Kidney (tissue), 14 donors: ENCODE measurements around the gene COPZ1. TPM values are rescaled to one million over a fixed set of nuclear protein-coding genes. Genes with fewer than 3 reads are reported as not detected.

Experiments used
- DNase-seq, 5 donors: peaks; one replicate each; pipeline ENCODE4 v3.0.0-alpha.2; 2013 to 2020
- FAIRE-seq: peaks from 2 replicates; lab custom pipeline; 2012; peaks lifted over from hg19 to GRCh38; lab: Jason Lieb, UNC
- H3K27ac ChIP-seq, 2 donors: one replicate each; pipeline ENCODE4 v1.7.0; 2013; ENCODE audit warnings: low read depth in 2 of 2, low read length in 2 of 2, inconsistent platforms in 1 of 2
- H3K27me3 ChIP-seq: one replicate; pipeline ENCODE4 v1.7.1; 2013; ENCODE audit warnings: low read length, inconsistent platforms; ENCODE audit not compliant: control insufficient read depth, insufficient read depth
- H3K36me3 ChIP-seq, 3 donors: one replicate each; pipeline versions ENCODE4 v1.7.0 to v1.7.1; 2013; ENCODE audit warnings: low read length in 3 of 3, control low read depth in 1 of 3, inconsistent platforms in 1 of 3; ENCODE audit not compliant: insufficient read depth in 3 of 3, control insufficient read depth in 2 of 3
- H3K4me1 ChIP-seq, 3 donors: one replicate each; pipeline versions ENCODE4 v1.7.0 to v1.7.1; 2013; ENCODE audit warnings: low read length in 3 of 3, inconsistent platforms in 1 of 3, low read depth in 1 of 3; ENCODE audit not compliant: control insufficient read depth in 2 of 3, insufficient read depth in 2 of 3
- H3K4me3 ChIP-seq, 3 donors: one replicate each; pipeline versions ENCODE4 v1.7.0 to v1.8.1; 2013; ENCODE audit warnings: low read length in 3 of 3, control low read depth in 1 of 3, inconsistent platforms in 1 of 3
- H3K9ac ChIP-seq, 3 donors: one replicate each; pipeline versions ENCODE4 v1.7.0 to v1.7.1; 2013; ENCODE audit warnings: low read length in 3 of 3, control low read depth in 1 of 3, inconsistent platforms in 1 of 3
- H3K9me3 ChIP-seq, 3 donors: one replicate each; pipeline versions ENCODE4 v1.7.0 to v1.7.1; 2013; ENCODE audit warnings: low read length in 3 of 3, control low read depth in 1 of 3, inconsistent platforms in 1 of 3; ENCODE audit not compliant: control insufficient read depth in 2 of 3, insufficient read depth in 1 of 3
- intact Hi-C: fragments of 100-400 bp; cut with DNase I; formaldehyde crosslinking; loops from one replicate; pipeline ENCODE4 v1.11.1; 2022
- polyA plus RNA-seq: library from polyadenylated mRNA; stranded (reverse); fragments of 350-450 nt; fragmentation: Illumina TruSeq; extraction: RNeasy Lipid Tissue Mini Kit (QIAGEN cat#74804); gene quantifications from one replicate; pipeline ENCODE4 v1.2.3, GENCODE V29; 2014; ENCODE audit warnings: low read depth, low replicate concordance; ENCODE audit not compliant: insufficient read depth
- total RNA-seq: library from RNA; stranded (reverse); fragmentation: NEBNext Ultra II Directional; extraction: Animal tissue kit (Norgen Biotek cat#: 25700); gene quantifications from one replicate; pipeline ENCODE4 v1.2.1, GENCODE V29; 2021
- TF ChIP-seq, protein P1 (sequence below): IDR thresholded peaks from 3 replicates; pipeline ENCODE4 v1.5.1; 2012; ENCODE audit warnings: mild to moderate bottlenecking, moderate library complexity, borderline replicate concordance; ENCODE audit not compliant: insufficient read depth; ENCODE audit errors: extremely low read depth
- donor health status: control.
- donor health status: control.
- donor health status: control.
- donor health status: control.
- donor health status: control.
- donor health status: DM: yes; HTN: yes; CAD: no.
- donor health status: Normal renal cell carcinoma (clear cell type).

Gene COPZ1
- total and polyA plus RNA-seq, 2 donors from 2014 or later: 141 to 181 TPM

DNA sequence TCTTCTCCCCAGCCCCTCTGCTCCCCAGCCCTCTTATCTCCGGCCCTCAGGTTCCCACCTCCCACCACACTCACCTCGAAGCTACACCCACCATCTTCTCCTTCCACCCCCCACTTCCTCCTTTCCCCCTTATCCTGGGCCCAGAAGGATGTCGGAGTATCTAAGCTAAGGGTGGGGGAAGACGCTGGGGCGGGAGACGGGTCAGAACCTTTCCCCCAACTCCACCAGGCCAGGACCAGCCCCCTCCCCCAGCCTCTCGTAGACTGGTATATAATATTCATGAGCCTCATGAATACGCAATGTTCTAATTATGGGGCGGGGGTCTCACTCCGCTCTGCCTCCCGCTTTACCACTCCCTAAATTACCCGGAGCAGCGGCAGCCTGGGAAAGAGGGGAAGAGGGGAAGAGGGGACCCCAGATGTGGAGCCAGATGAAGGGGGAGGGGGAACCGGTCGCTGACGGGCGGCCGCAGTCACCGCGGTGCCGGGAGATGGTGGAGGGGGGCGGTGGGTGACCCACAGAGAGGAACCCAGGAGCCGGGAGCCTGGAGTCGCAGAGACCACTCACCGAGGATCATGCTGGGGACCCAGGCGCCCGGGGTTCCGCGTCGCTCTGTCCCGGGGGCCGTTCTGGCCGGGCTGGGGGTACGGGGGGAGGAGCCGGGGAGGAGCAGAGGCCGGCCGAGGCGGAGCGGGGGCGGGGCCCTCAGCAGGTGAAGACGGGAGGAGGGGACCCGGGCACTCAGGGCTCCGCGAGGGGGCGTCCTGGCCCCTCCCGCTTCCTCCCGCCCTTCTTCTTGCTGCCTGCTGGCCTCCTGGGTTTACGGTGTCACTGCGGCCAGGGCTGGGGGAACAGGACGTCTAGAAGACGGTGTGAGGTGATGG, 66.0 kb downstream of the COPZ1 start:
- H3K9me3 ChIP-seq: no peaks in the 10 kb centered on the region
- no peaks in the 10 kb centered on the region for H3K27me3 ChIP-seq
- DNase-seq: peak; percentile 69 to 91 (median 83)
- intact Hi-C loops: no loop called here
- FAIRE-seq: no peak
- no peaks in the 10 kb centered on the region for H3K36me3 ChIP-seq
- H3K4me1 ChIP-seq: peaks cover 0 to 14% (median 4%) of the 10 kb centered on the region in 3 donors
- TF ChIP-seq, protein P1, sequence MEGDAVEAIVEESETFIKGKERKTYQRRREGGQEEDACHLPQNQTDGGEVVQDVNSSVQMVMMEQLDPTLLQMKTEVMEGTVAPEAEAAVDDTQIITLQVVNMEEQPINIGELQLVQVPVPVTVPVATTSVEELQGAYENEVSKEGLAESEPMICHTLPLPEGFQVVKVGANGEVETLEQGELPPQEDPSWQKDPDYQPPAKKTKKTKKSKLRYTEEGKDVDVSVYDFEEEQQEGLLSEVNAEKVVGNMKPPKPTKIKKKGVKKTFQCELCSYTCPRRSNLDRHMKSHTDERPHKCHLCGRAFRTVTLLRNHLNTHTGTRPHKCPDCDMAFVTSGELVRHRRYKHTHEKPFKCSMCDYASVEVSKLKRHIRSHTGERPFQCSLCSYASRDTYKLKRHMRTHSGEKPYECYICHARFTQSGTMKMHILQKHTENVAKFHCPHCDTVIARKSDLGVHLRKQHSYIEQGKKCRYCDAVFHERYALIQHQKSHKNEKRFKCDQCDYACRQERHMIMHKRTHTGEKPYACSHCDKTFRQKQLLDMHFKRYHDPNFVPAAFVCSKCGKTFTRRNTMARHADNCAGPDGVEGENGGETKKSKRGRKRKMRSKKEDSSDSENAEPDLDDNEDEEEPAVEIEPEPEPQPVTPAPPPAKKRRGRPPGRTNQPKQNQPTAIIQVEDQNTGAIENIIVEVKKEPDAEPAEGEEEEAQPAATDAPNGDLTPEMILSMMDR: no peak
- H3K9ac ChIP-seq: no peak overlapping the region
- no peak overlapping the region for H3K27ac ChIP-seq
- peak overlapping the region in 2 of 3 donors; percentile 26 to 27 for H3K4me3 ChIP-seq

- Histone ChIP-seq H3K4me1 (peaks cover 0 to 9% (median 4%) of the 10 kb centered on the region in 3 donors), H3K4me3 (no peak overlapping the region), H3K9ac (no peak overlapping the region), H3K27me3 (no peaks in the 10 kb centered on the region), H3K9me3 (no peaks in the 10 kb centered on the region), H3K36me3 (peaks cover 0 to 2% (median 0%) of the 10 kb centered on the region in 3 donors), H3K27ac (no peak overlapping the region)
- peak in 1 of 5 donors; percentile 8 for DNase-seq
- no peak for FAIRE-seq
- intact Hi-C loops: no loop called here
- TF ChIP-seq, protein P1: no peak
Observed at GRCh38 chr12:54392485-54393206, 67.7 kb downstream of the COPZ1 start.

DNA sequence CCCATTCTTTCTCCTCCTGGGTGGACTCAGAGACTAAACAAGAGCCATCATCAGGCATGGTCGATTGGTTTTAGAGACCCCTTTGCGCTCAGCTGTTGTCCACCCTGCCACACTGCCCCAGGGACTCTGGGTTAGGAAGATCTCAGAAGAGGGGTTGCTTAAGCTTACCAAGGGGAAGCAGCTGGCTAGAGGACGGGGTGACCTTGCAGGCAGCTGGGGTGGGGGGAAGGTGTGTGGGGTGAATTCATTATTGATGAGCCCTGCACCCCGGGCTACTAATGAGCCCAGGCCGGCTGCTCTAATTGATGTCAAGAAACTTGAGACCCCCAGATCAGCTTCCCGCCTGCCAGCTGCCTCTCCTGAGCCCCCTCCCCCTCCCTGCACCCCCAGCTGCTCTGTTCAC, 68.3 kb downstream of the COPZ1 start:
- no peak for FAIRE-seq
- no peaks in the 10 kb centered on the region for H3K27me3 ChIP-seq
- peaks cover 0 to 2% (median 0%) of the 10 kb centered on the region in 3 donors for H3K36me3 ChIP-seq

More for the DNA sequence above, 68.3 kb downstream of the COPZ1 start:
- Histone ChIP-seq H3K27ac (no peak overlapping the region), H3K9me3 (no peaks in the 10 kb centered on the region), H3K4me3 (no peak overlapping the region), H3K4me1 (peaks cover 0 to 4% (median under 1%) of the 10 kb centered on the region in 3 donors), H3K9ac (no peak overlapping the region)
- intact Hi-C loops: no loop called here
- peak in 2 of 5 donors; percentile 70 to 71 for DNase-seq
- TF ChIP-seq, protein P1: no peak
